ENCODE data around the gene TMEM178B.

The TMEM178B gene

GRCh38 chr7:141151746-141152145, 77.9 kb downstream of the TMEM178B start:
- ChIA-PET POLR2A (no interaction called here), CTCF (no interaction called here)
- no peak for TF ChIP-seq CTCF (IDR thresholded peaks at IDR 0.05; ENCODE audit: control extremely low read depth, extremely low read depth, low read depth, missing control alignments)
- DNase-seq (ENCODE audit: extremely low spot score) = no peak

DNA sequence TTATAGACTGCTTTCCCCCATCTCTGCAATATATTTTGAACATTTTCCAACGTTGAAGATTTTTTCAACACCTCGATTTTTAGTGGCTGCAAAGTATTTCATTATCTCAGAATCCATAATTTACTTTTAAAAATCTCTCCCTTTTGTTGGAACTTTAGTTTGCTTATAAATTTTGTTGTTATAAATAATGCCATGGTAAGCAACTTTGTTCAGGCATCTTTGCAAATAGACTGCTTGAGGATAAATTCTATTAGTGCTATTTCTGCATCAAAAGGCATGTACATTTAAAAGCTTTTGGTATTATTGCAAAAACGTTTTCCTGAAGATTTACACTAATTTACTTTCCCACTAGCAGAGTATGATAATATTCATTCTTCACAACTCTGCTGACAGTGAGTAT, 79.4 kb downstream of the TMEM178B start:
- POLR2A ChIA-PET = no interaction called here
- TF ChIP-seq CTCF (IDR thresholded peaks at IDR 0.05; ENCODE audit: control extremely low read depth, extremely low read depth, low read depth, missing control alignments) = no peak
- no peak for DNase-seq (ENCODE audit: extremely low spot score)
- CTCF ChIA-PET = no interaction called here

GRCh38 chr7:141154131-141154732, 80.4 kb downstream of the TMEM178B start:
- ChIA-PET POLR2A (interaction anchor here (0.6 kb wide), 1 partner anchor 152 kb away, joined by 3 read pairs; no protein-coding TSS in a partner anchor), CTCF (no interaction called here)
- no peak for TF ChIP-seq CTCF (IDR thresholded peaks at IDR 0.05; ENCODE audit: control extremely low read depth, extremely low read depth, low read depth, missing control alignments)
- no peak for DNase-seq (ENCODE audit: extremely low spot score)

DNA sequence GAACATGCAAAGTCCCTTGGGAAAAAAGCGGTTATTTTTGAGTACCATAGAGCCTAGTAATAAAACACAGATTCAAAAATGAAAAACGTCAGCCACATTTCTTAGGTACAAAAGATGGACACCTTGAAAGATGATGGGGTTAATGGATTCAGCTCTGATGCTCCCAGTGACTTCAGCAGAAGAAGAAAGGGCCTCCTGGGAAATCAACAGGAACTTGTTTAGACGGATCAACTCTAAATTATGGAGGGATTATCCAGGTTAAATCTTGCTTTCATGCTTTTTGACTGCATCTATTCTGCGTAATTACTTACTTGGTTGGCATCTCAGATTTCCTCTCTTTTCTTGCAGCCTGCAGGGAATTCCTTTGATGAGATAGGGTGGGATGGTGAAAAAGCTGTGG, 82.5 kb downstream of the TMEM178B start:
- no peak for DNase-seq (ENCODE audit: extremely low spot score)
- POLR2A ChIA-PET = no interaction called here
- CTCF ChIA-PET = interaction anchor here (1.2 kb wide), 1 partner anchor 12 kb away, joined by 5 read pairs; no protein-coding TSS in a partner anchor
- TF ChIP-seq CTCF (IDR thresholded peaks at IDR 0.05; ENCODE audit: control extremely low read depth, extremely low read depth, low read depth, missing control alignments) = no peak

- TF ChIP-seq CTCF (IDR thresholded peaks at IDR 0.05; ENCODE audit: control extremely low read depth, extremely low read depth, low read depth, missing control alignments) = no peak
- CTCF ChIA-PET = interaction anchor here (1.2 kb wide), 1 partner anchor 13 kb away, joined by 5 read pairs; no protein-coding TSS in a partner anchor
- DNase-seq (ENCODE audit: extremely low spot score) = no peak
- POLR2A ChIA-PET = no interaction called here
These were observed 83.4 kb downstream of the TMEM178B start for GRCh38 chr7:141157138-141157765.

DNA sequence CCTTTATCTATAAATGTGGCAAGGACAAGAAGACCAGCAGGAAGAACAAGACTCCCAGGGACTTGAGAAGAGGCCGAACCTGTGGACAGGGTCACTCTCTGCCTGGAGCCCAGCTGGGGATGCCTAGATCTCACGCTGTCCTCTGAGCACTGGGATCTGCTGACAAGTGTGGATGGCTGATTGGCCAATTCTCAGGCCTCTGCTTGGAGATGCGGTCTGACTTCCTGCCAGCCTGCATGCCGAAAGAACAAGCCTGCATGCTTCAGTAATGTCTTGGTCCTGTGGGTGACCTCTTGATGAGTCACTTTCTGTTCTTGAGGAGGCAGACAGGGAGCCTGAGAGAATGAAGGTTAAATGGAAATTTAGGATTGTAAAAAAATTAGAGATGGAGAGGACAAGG, 84.7 kb downstream of the TMEM178B start:
- DNase-seq (ENCODE audit: extremely low spot score) = no peak
- ChIA-PET POLR2A (no interaction called here), CTCF (no interaction called here)
- TF ChIP-seq CTCF (IDR thresholded peaks at IDR 0.05; ENCODE audit: control extremely low read depth, extremely low read depth, low read depth, missing control alignments) = no peak
